Caco-2 (cell line): Measurements from ENCODE around the gene DOCK10. TPM values are rescaled to one million over a fixed set of nuclear protein-coding genes. Genes with fewer than 3 reads are reported as not detected.

Source experiments
- BruUV-seq: library from RNA; stranded (reverse); fragments of 400-500 nt; replicated peaks from 2 replicates; lab custom pipeline; 2021; lab: Mats Ljungman, UMichigan
- CTCF ChIA-PET: fragments of 300-600 bp; sonication (Branson Sonifier 250); formaldehyde crosslinking; loops from one replicate; lab custom pipeline; 2022; ENCODE audit warnings: antibody characterized with exemption; lab: Charles Lee
- POLR2A ChIA-PET: fragments of 300-600 bp; sonication (Branson Sonifier 250); formaldehyde crosslinking; loops from one replicate; lab custom pipeline; 2022; ENCODE audit warnings: antibody characterized with exemption; lab: Charles Lee
- DNase-seq, 2 experiments: peaks; one replicate each; pipeline versions ENCODE4 v3.0.0 to v3.0.0-alpha.2; 2020 to 2022
- H3K27me3 ChIP-seq: replicated peaks from 2 replicates; pipeline ENCODE4 v1.6.0; 2011; ENCODE audit warnings: low read length; ENCODE audit not compliant: control insufficient read depth, insufficient read depth
- H3K36me3 ChIP-seq: 2 replicates; pipeline ENCODE4 v1.5.1; 2011; ENCODE audit warnings: low read length; ENCODE audit not compliant: control insufficient read depth, insufficient read depth
- H3K4me1 ChIP-seq: fragments of 250-450 bp; sonication (Bioruptor Pico); 2 replicates; pipeline ENCODE4 v1.5.1; 2020; ENCODE audit warnings: mild to moderate bottlenecking
- H3K4me3 ChIP-seq: 2 replicates; pipeline ENCODE4 v1.5.1; 2011; ENCODE audit warnings: low read depth, mild to moderate bottlenecking, control low read depth, low read length
- H3K9me3 ChIP-seq: fragments of 250-450 bp; sonication (Bioruptor Pico); 2 replicates; pipeline ENCODE4 v1.5.1; 2020; ENCODE audit warnings: mild to moderate bottlenecking, moderate library complexity
- H3K27ac Mint-ChIP-seq: one replicate; pipeline ENCODE4 v1.8.0; 2022; ENCODE audit warnings: mixed read lengths; ENCODE audit not compliant: unreplicated experiment
- H3K27me3 Mint-ChIP-seq: one replicate; pipeline ENCODE4 v1.8.0; 2022; ENCODE audit warnings: mixed read lengths; ENCODE audit not compliant: insufficient read depth, unreplicated experiment
- H3K36me3 Mint-ChIP-seq: one replicate; pipeline ENCODE4 v1.8.0; 2022; ENCODE audit warnings: mild to moderate bottlenecking, mixed read lengths; ENCODE audit not compliant: insufficient read depth, unreplicated experiment
- H3K4me1 Mint-ChIP-seq: one replicate; pipeline ENCODE4 v1.8.0; 2022; ENCODE audit warnings: low read depth, mixed read lengths; ENCODE audit not compliant: unreplicated experiment
- H3K4me3 Mint-ChIP-seq: one replicate; pipeline ENCODE4 v1.8.0; 2022; ENCODE audit warnings: mild to moderate bottlenecking, moderate library complexity, mixed read lengths; ENCODE audit not compliant: unreplicated experiment
- H3K9me3 Mint-ChIP-seq: one replicate; pipeline ENCODE4 v1.8.0; 2022; ENCODE audit warnings: mixed read lengths; ENCODE audit not compliant: unreplicated experiment
- CTCF ChIP-seq, 2 experiments: fragments of 200-600 bp in 1 of 2; IDR thresholded peaks; 1 replicate in 1 of 2; 2 replicates in 1 of 2; pipeline versions ENCODE4 v1.5.1 to v1.8.0; 2011 to 2022; ENCODE audit warnings: antibody characterized with exemption in 1 of 2, control low read depth in 1 of 2, inconsistent platforms in 1 of 2, low read depth in 1 of 2, low read length in 1 of 2, mild to moderate bottlenecking in 1 of 2, moderate library complexity in 1 of 2; ENCODE audit not compliant: insufficient read depth in 1 of 2, severe bottlenecking in 1 of 2, unreplicated experiment in 1 of 2
- intact Hi-C: fragments of 100-400 bp; cut with micrococcal nuclease; formaldehyde crosslinking; loops from one replicate; pipeline ENCODE4 v1.10.0; 2022; ENCODE audit not compliant: unreplicated experiment
- total RNA-seq: library from RNA; stranded (reverse); gene quantifications from 2 replicates; pipeline ENCODE4 v1.2.3, GENCODE V29; 2022

The DOCK10 gene
- total RNA-seq, 1 experiment from 2014 or later: not detected

GRCh38 chr2:224986477-224986876 is 55.8 kb downstream of the DOCK10 start:
- intact Hi-C loops: no loop called here
- Histone ChIP-seq H3K4me3 (no peak overlapping the region), H3K4me1 (no peaks in the 10 kb centered on the region), H3K27me3 (no peaks in the 10 kb centered on the region), H3K9me3 (no peaks in the 10 kb centered on the region), H3K36me3 (no peaks in the 10 kb centered on the region)
- TF ChIP-seq CTCF (IDR thresholded peaks at IDR 0.05; ENCODE audit: insufficient read depth in 1 of 2, low read depth in 1 of 2, low read length in 1 of 2, severe bottlenecking in 1 of 2, unreplicated experiment in 1 of 2): no peak
- CTCF ChIA-PET: no interaction called here
- Mint-ChIP-seq H3K4me3 (no peak overlapping the region), H3K9me3 (no peaks in the 10 kb centered on the region), H3K27ac (no peak overlapping the region), H3K4me1 (no peaks in the 10 kb centered on the region), H3K27me3 (peaks cover 8% of the 10 kb centered on the region), H3K36me3 (no peaks in the 10 kb centered on the region)
- POLR2A ChIA-PET: no interaction called here
- DNase-seq: no peak
- no TSS peak for BruUV-seq

GRCh38 chr2:224984637-224985036 is 57.6 kb downstream of the DOCK10 start:
- Mint-ChIP-seq H3K4me3 (no peak overlapping the region), H3K4me1 (no peaks in the 10 kb centered on the region), H3K36me3 (no peaks in the 10 kb centered on the region), H3K9me3 (no peaks in the 10 kb centered on the region), H3K27ac (no peak overlapping the region), H3K27me3 (peaks cover 6% of the 10 kb centered on the region)
- POLR2A ChIA-PET: no interaction called here
- no peaks in the 10 kb centered on the region for H3K9me3 ChIP-seq
- H3K36me3 ChIP-seq: no peaks in the 10 kb centered on the region
- BruUV-seq: no TSS peak
- no peak for TF ChIP-seq CTCF (IDR thresholded peaks at IDR 0.05; ENCODE audit: insufficient read depth in 1 of 2, low read depth in 1 of 2, low read length in 1 of 2, severe bottlenecking in 1 of 2, unreplicated experiment in 1 of 2)
- intact Hi-C loops: no loop called here
- H3K4me3 ChIP-seq: no peak overlapping the region
- no peaks in the 10 kb centered on the region for H3K4me1 ChIP-seq
- CTCF ChIA-PET: no interaction called here
- no peak for DNase-seq
- no peaks in the 10 kb centered on the region for H3K27me3 ChIP-seq

- no peaks in the 10 kb centered on the region for H3K4me1 ChIP-seq
- Mint-ChIP-seq H3K27me3 (peaks cover 6% of the 10 kb centered on the region), H3K4me1 (no peaks in the 10 kb centered on the region), H3K27ac (no peak overlapping the region), H3K4me3 (no peak overlapping the region), H3K9me3 (no peaks in the 10 kb centered on the region), H3K36me3 (no peaks in the 10 kb centered on the region)
- DNase-seq: no peak
- CTCF ChIA-PET: no interaction called here
- no peaks in the 10 kb centered on the region for H3K36me3 ChIP-seq
- POLR2A ChIA-PET: no interaction called here
- H3K27me3 ChIP-seq: no peaks in the 10 kb centered on the region
- H3K4me3 ChIP-seq: no peak overlapping the region
- H3K9me3 ChIP-seq: no peaks in the 10 kb centered on the region
- TF ChIP-seq CTCF (IDR thresholded peaks at IDR 0.05; ENCODE audit: insufficient read depth in 1 of 2, low read depth in 1 of 2, low read length in 1 of 2, severe bottlenecking in 1 of 2, unreplicated experiment in 1 of 2): no peak
- BruUV-seq: no TSS peak
- intact Hi-C loops: no loop called here
Measured at GRCh38 chr2:224983712-224984554, 58.3 kb downstream of the DOCK10 start.
